NOMO-1 treated with DMSO at 0.1 percent for 48 hours (cell line): ENCODE measurements around the gene ARF6.
"Not testable (repeated sequence)": the region's sequence is repeated elsewhere in the genome, so short reads cannot be mapped to it uniquely, and the experiment has no call there.

Source experiments
- DNase-seq: peaks from one replicate; lab custom pipeline; 2025; ENCODE audit not compliant: unreplicated experiment; lab: John Stamatoyannopoulos, UW

ARF6 gene

GRCh38 chr14:49892636-49893308, at the start of gene ARF6:
Gene ARF6 (plus strand): TSS chr14:49893082. CDS start chr14:49893737, 655 bp downstream.
- DNase-seq, result peak; percentile 95

GRCh38 chr14:49849213-49849847, 43.6 kb upstream of the ARF6 start:
- peak; percentile 27 for DNase-seq

GRCh38 chr14:49851813-49852212, 41.1 kb upstream of the ARF6 start:
- peak; percentile 27 for DNase-seq

GRCh38 chr14:49852301-49853157, 40.4 kb upstream of the ARF6 start, which contains the start of gene NEMF:
Gene NEMF (minus strand): TSS chr14:49852788. CDS start chr14:49852753, 35 bp downstream.
- DNase-seq, result peak; percentile 84

- no peak for DNase-seq
These were observed 39.8 kb upstream of the ARF6 start for GRCh38 chr14:49853158-49853477.

- peak; percentile 77 for DNase-seq
These were observed 39.1 kb upstream of the ARF6 start for GRCh38 chr14:49853572-49854375.

- DNase-seq, result peak; percentile 83
These were observed 35.4 kb upstream of the ARF6 start for GRCh38 chr14:49857427-49858003.

GRCh38 chr14:49858383-49858782, 34.5 kb upstream of the ARF6 start:
- peak; percentile 62 for DNase-seq

GRCh38 chr14:49860988-49861698, 31.7 kb upstream of the ARF6 start:
- DNase-seq, result no peak

GRCh38 chr14:49861699-49862088, 31.2 kb upstream of the ARF6 start:
- peak; percentile 68 for DNase-seq

GRCh38 chr14:49862089-49862673, 30.7 kb upstream of the ARF6 start:
- peak; percentile 77 for DNase-seq

GRCh38 chr14:49863487-49864281, 29.2 kb upstream of the ARF6 start:
- DNase-seq, result peak; percentile 10

- DNase-seq, result peak; percentile 57
These were observed 27.4 kb upstream of the ARF6 start for GRCh38 chr14:49865431-49865859.

- DNase-seq, result peak; percentile 96
These were observed 24.8 kb upstream of the ARF6 start for GRCh38 chr14:49867831-49868719.

GRCh38 chr14:49868720-49869114, 24.2 kb upstream of the ARF6 start:
- peak; percentile 28 for DNase-seq

GRCh38 chr14:49870908-49871307, 22.0 kb upstream of the ARF6 start:
- no peak for DNase-seq

- not testable (repeated sequence) for DNase-seq
These were observed 19.3 kb upstream of the ARF6 start for GRCh38 chr14:49873548-49873947.
